Large intestine (tissue), 3 donors: ENCODE data around the gene HSD11B2. TPM values are rescaled to one million over a fixed set of nuclear protein-coding genes. Genes with fewer than 3 reads are reported as not detected.

Experiments used
- DNase-seq, 2 donors: peaks; one replicate each; pipeline versions ENCODE4 v3.0.0 to v3.0.0-alpha.2; 2013
- H3K27ac ChIP-seq: one replicate; pipeline ENCODE4 v1.5.1; 2013; ENCODE audit warnings: low read length
- H3K27me3 ChIP-seq: 2 replicates; pipeline ENCODE4 v1.6.1; 2013; ENCODE audit warnings: low read length; ENCODE audit not compliant: control insufficient read depth, insufficient read depth
- H3K36me3 ChIP-seq: 2 replicates; pipeline ENCODE4 v1.6.1; 2013; ENCODE audit warnings: low read length; ENCODE audit not compliant: control insufficient read depth, insufficient read depth
- H3K4me1 ChIP-seq: one replicate; pipeline ENCODE4 v1.6.1; 2013; ENCODE audit warnings: low read length; ENCODE audit not compliant: control insufficient read depth, insufficient read depth
- H3K4me3 ChIP-seq: one replicate; pipeline ENCODE4 v1.5.1; 2013; ENCODE audit warnings: low read length
- H3K9me3 ChIP-seq: one replicate; pipeline ENCODE4 v1.6.1; 2013; ENCODE audit warnings: mild to moderate bottlenecking, low read depth, low read length, moderate library complexity; ENCODE audit not compliant: control insufficient read depth
- WGBS: methylation state at CpG from one replicate; pipeline ENCODE4 v1.1.5; 2013; ENCODE audit warnings: low lambda C conversion rate; ENCODE audit not compliant: insufficient coverage; 5-methylcytosine and 5-hydroxymethylcytosine counted together
- polyA plus RNA-seq: library from polyadenylated mRNA; unstranded; fragments of 120-200 nt; gene quantifications from one replicate; pipeline ENCODE4 v1.2.1, GENCODE V29; 2013

HSD11B2 gene
- polyA plus RNA-seq, 1 donor, result 5.8 TPM

DNA sequence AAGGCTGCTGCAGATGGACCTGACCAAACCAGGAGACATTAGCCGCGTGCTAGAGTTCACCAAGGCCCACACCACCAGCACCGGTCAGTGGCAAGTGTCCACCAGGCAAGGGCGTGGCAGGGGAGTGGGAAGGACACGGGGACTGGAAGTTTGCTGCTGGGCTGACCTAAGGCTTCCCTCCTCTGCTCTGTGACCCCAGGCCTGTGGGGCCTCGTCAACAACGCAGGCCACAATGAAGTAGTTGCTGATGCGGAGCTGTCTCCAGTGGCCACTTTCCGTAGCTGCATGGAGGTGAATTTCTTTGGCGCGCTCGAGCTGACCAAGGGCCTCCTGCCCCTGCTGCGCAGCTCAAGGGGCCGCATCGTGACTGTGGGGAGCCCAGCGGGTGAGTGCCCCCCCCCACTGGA, 4.8 kb downstream of the HSD11B2 start:
- WGBS, result no CpG with 5 or more reads among the region's 16 CpGs
- H3K4me3 ChIP-seq, result no peak overlapping the region
- H3K9me3 ChIP-seq, result no peaks in the 10 kb centered on the region
- H3K4me1 ChIP-seq, result peaks cover 7% of the 10 kb centered on the region
- peaks cover 39% of the 10 kb centered on the region for H3K36me3 ChIP-seq
- no peak overlapping the region for H3K27ac ChIP-seq
- H3K27me3 ChIP-seq, result no peaks in the 10 kb centered on the region
- no peak for DNase-seq

DNA sequence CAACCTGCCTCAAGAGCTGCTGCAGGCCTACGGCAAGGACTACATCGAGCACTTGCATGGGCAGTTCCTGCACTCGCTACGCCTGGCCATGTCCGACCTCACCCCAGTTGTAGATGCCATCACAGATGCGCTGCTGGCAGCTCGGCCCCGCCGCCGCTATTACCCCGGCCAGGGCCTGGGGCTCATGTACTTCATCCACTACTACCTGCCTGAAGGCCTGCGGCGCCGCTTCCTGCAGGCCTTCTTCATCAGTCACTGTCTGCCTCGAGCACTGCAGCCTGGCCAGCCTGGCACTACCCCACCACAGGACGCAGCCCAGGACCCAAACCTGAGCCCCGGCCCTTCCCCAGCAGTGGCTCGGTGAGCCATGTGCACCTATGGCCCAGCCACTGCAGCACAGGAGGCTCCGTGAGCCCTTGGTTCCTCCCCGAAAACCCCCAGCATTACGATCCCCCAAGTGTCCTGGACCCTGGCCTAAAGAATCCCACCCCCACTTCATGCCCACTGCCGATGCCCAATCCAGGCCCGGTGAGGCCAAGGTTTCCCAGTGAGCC, 5.8 kb downstream of the HSD11B2 start:
- WGBS, result no CpG with 5 or more reads among the region's 23 CpGs
- no peak overlapping the region for H3K4me3 ChIP-seq
- peaks cover 48% of the 10 kb centered on the region for H3K36me3 ChIP-seq
- no peaks in the 10 kb centered on the region for H3K9me3 ChIP-seq
- peaks cover 6% of the 10 kb centered on the region for H3K4me1 ChIP-seq
- no peaks in the 10 kb centered on the region for H3K27me3 ChIP-seq
- H3K27ac ChIP-seq, result no peak overlapping the region
- DNase-seq, result no peak

DNA sequence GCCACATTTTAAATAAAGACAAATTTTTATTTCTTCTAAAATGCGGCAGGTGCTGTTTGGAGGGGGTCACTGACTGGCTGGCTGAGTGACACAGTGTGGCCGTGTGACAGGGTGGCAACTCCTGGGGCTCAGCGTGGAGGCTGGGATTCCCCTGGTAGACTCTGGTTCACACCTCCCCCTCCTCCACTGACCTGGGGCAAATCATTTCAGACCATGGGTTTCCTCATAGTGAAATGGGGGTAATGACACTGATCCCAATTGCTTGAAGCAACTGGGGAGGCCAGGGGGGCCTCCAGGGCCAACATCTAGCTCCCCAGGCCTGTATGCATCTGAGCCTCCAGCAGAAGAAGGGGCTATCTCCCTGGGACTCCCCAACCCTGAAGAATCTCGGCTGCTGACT, 6.6 kb downstream of the HSD11B2 start:
- H3K27me3 ChIP-seq, result no peaks in the 10 kb centered on the region
- peaks cover 54% of the 10 kb centered on the region for H3K36me3 ChIP-seq
- H3K4me1 ChIP-seq, result peaks cover 3% of the 10 kb centered on the region
- no peak overlapping the region for H3K27ac ChIP-seq
- no peak for DNase-seq
- no CpG with 5 or more reads among the region's 4 CpGs for WGBS
- H3K4me3 ChIP-seq, result no peak overlapping the region
- no peaks in the 10 kb centered on the region for H3K9me3 ChIP-seq

DNA sequence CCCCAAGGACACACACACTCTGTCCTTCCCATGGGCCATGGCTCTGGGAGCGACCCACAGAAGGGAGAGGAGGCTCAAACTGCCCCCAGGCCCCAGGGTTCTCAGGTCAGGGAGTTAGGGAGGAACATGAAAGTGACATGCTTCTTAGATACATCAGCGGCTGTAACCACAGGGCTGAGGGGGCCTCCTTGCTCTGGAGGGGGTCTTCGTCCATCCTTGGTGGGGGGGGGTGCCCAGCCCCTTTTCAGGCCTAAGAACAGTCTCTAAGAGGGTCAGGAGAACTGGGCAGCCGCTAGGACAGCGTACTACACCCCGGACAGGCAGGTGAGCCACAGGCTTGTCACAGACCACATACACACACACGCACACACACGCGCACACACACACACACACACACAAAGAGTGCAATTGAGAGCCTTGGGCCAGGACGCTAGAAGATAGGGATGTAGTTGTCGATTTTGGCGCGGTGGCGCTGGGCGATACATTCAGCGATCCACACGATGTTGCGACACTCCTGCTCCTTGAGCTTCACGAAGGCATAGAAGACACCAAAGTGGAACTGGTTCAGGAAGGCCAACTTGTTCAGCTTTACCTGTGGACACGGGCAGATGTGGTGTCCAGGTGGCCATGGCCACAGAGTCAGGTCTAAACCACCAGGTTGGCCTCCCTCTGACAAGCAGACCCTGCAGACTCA, 7.3 kb downstream of the HSD11B2 start:
- 95% methylated on average over 4 of the region's 20 CpGs for WGBS
- H3K27me3 ChIP-seq, result no peaks in the 10 kb centered on the region
- H3K27ac ChIP-seq, result no peak overlapping the region
- peaks cover 3% of the 10 kb centered on the region for H3K4me1 ChIP-seq
- no peaks in the 10 kb centered on the region for H3K9me3 ChIP-seq
- H3K36me3 ChIP-seq, result peaks cover 61% of the 10 kb centered on the region
- no peak overlapping the region for H3K4me3 ChIP-seq
- DNase-seq, result no peak

DNA sequence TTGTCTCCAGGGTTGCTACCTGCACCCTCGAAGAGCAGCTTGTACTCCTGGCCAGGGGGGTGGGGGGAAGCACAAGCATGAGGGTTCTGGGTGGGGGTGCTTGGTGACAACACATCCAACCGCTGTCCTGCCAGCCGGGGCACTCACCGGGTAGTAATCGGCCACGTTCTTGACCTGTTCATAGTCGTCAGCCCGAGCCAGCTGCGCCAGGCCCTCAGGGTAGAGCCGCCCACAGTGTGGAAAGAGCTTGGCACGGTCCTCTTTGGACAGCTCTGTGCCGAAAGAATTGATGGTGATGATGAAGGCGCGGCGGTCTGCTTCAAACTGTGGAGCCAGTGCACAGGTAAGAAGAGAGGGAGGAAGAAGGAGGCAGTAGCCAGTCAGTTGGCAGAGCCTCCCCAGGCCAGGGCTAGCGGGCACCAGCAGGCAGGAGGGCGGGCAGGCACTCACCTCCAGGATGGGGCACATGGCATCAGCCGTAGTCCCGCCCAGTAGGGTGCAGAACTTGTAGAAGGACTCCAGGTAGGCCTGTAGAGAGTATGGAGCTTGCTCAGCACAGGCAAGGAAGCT, 8.0 kb downstream of the HSD11B2 start:
- no CpG with 5 or more reads among the region's 19 CpGs for WGBS
- Histone ChIP-seq H3K27ac (no peak overlapping the region), H3K9me3 (no peaks in the 10 kb centered on the region), H3K4me1 (peaks cover 3% of the 10 kb centered on the region), H3K36me3 (peaks cover 62% of the 10 kb centered on the region), H3K27me3 (no peaks in the 10 kb centered on the region), H3K4me3 (no peak overlapping the region)
- DNase-seq, result no peak

DNA sequence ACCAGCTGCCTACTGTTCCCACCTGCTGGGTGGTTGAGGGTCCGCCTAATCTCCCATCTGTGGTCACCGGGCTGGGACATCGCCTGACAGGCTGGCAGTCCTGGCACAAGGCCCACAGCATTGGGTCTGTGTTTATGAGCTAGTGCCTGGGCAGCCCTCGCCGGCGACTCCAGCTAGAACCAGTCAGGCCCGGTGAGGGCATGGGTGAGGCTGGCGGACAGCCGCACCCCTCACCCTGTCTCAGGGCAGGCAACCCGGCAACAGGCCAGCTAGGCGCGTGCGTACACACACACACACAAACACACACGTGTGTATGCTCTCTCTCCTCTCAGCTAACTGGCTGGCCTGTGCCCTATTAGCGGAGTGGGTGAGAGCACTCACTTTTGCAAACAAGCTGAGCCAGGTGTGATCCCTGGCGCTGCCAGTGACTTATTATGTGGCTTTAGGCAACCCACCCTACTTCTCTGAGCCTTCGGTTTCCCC, 10.4 kb downstream of the HSD11B2 start:
- WGBS, result no CpG with 5 or more reads among the region's 17 CpGs
- H3K36me3 ChIP-seq, result peaks cover 74% of the 10 kb centered on the region
- no peak overlapping the region for H3K27ac ChIP-seq
- H3K9me3 ChIP-seq, result no peaks in the 10 kb centered on the region
- H3K27me3 ChIP-seq, result no peaks in the 10 kb centered on the region
- DNase-seq, result no peak
- no peak overlapping the region for H3K4me3 ChIP-seq
- peaks cover 14% of the 10 kb centered on the region for H3K4me1 ChIP-seq

DNA sequence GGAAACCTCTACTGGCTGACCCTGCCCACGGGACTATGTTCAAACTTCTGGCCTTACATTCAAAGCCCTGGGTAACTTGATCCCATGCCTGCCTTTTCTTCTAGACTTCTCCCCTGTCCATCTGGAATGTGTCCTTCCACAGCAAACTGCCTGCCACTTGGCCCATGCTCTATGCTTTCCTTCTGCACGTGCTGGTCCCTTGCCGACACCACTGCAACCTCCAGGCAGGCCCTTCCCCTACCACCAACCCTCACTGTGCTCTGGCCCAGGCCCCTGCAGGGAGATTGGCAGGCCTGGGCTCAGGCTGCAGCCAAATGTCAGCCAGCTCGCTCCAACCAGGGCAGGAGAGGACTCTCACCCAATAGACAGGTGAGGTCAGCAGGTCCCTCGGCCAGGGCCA, 11.0 kb downstream of the HSD11B2 start:
- Histone ChIP-seq H3K9me3 (no peaks in the 10 kb centered on the region), H3K36me3 (peaks cover 70% of the 10 kb centered on the region), H3K4me3 (no peak overlapping the region), H3K27me3 (no peaks in the 10 kb centered on the region), H3K4me1 (peaks cover 20% of the 10 kb centered on the region), H3K27ac (no peak overlapping the region)
- no CpG with 5 or more reads among the region's 5 CpGs for WGBS
- DNase-seq, result no peak

DNA sequence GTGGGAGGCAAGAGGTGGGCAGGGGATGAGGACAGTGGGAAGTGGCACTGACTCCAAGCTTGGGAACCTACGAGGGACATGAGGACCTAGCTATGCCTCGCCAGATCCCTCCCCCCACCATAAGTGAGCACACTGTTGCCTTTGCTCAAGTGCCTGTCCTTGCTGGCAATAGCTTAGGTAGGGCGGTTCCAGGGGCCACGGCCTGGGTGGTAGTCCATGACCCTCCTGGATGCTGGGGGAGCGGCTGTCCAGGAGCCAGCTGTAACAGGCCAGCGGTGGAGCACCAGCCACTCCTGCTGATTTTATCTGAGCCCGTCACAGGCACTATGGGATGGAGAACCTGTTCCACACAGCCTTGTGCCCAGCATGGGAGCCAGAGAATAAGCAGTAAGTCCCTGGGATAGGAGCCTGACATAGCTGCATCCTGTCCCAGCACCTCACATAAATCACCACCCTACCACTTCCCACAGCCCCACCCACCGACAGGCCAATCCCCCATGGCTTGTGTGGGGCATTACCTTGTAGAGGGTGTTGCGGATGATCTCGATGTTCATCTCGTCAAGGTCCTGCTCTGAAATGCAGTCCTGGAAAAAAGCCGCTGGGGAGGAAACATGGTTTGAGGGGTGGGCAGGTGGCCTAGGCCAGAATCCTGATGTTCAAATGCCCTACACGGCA, 11.8 kb downstream of the HSD11B2 start:
- H3K27ac ChIP-seq, result no peak overlapping the region
- peaks cover 4% of the 10 kb centered on the region for H3K9me3 ChIP-seq
- H3K36me3 ChIP-seq, result peaks cover 68% of the 10 kb centered on the region
- H3K27me3 ChIP-seq, result no peaks in the 10 kb centered on the region
- no peak overlapping the region for H3K4me3 ChIP-seq
- peaks cover 27% of the 10 kb centered on the region for H3K4me1 ChIP-seq
- no CpG with 5 or more reads among the region's 13 CpGs for WGBS
- DNase-seq, result no peak

DNA sequence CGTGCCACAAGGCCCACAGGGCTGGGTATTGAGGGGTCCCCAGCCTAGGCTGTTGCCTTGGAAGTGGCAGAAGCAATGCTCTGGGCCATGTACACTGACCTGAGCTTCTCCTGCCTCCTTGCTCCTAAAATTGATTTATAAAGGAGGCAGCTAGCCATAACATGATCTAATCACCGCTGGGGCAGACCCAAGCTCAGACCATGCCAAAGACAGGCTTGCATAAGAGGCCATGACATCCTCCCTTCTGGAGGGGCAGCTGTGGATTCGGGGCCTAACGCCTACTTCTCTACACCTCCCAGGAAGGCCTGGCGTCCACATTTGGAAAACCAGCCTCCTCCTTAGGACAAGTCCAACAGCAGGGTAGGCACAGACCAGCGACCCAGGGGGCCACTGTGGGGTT, 12.3 kb downstream of the HSD11B2 start:
- no CpG with 5 or more reads among the region's 6 CpGs for WGBS
- Histone ChIP-seq H3K36me3 (peaks cover 64% of the 10 kb centered on the region), H3K4me1 (peaks cover 32% of the 10 kb centered on the region), H3K27me3 (no peaks in the 10 kb centered on the region), H3K27ac (no peak overlapping the region), H3K4me3 (no peak overlapping the region), H3K9me3 (peaks cover 4% of the 10 kb centered on the region)
- no peak for DNase-seq

DNA sequence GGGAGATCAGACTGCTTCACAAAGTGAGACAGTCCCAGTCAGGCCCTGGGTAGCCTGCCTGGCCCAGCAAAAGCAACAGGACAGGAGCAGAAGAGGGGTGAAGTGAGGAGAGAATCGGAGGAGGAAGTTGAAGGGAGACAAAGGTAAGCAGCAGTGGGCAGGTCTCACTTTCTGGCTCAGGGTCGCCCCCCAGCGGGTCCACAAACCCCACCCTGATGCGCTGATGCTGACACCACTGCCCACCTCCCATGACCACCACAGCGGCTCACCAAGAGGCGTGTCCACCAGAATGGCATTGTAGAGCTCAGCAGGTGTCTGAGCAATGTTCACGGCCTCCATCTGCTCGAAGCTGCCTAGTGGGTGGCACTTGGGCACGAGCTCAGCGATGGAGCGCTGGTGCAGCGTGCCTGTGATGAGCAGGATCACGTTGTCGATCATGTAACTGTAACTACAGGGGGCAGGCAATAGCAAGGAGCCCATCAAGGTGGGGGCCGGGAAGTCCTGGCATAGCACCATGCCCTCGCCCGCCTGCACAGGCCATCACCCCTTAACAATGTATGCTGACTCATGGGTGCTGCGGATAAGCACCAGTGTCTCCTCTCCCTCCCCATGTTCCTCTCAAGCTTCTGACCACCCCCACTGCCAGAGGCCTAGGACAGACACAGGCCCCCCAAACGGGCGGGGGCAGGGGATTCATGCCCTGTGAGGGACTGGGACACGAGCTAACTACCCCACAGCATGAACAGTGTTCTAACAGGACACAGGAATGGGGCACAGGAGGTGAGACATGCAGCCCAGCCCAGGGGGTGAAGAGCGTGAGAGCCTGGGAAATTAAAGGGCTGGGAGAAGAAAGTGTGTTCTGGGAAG, 13.6 kb downstream of the HSD11B2 start:
- Histone ChIP-seq H3K36me3 (peaks cover 56% of the 10 kb centered on the region), H3K9me3 (peaks cover 4% of the 10 kb centered on the region)
- WGBS, result 80% methylated on average over 2 of the region's 22 CpGs

More for the DNA sequence above, 13.6 kb downstream of the HSD11B2 start:
- H3K4me3 ChIP-seq, result no peak overlapping the region
- no peak for DNase-seq
- H3K27me3 ChIP-seq, result no peaks in the 10 kb centered on the region
- peaks cover 44% of the 10 kb centered on the region for H3K4me1 ChIP-seq
- no peak overlapping the region for H3K27ac ChIP-seq
